ENCODE data around the gene HOXB2.

HOXB2 gene

GRCh38 chr17:48528936-48529682 lies 15.8 kb downstream of the HOXB2 start:
- H3K27ac ChIP-seq (ENCODE audit: low read depth, low read length), result no peak overlapping the region
- H3K4me1 ChIP-seq (ENCODE audit: control insufficient read depth, low read length), result no peaks in the 10 kb centered on the region
- H3K9me2 ChIP-seq (replicated peaks; ENCODE audit: control insufficient read depth, low read length), result no peaks in the 10 kb centered on the region
- no peaks in the 10 kb centered on the region; the same call in 1 of the 2 replicates for H4K20me1 ChIP-seq (ENCODE audit: control insufficient read depth, insufficient read depth, low read depth, low read length)
- peaks cover 3% of the 10 kb centered on the region; the same call in 1 of the 2 replicates for H3K27me3 ChIP-seq (ENCODE audit: control insufficient read depth, low read length)
- no peaks in the 10 kb centered on the region for H3K36me3 ChIP-seq (ENCODE audit: control insufficient read depth, low read length)
- no peak overlapping the region for H3K4me2 ChIP-seq (ENCODE audit: low read length)
- H3F3A ChIP-seq (ENCODE audit: control insufficient read depth, insufficient read depth), result no peaks in the 10 kb centered on the region
- TF ChIP-seq, protein P1, sequence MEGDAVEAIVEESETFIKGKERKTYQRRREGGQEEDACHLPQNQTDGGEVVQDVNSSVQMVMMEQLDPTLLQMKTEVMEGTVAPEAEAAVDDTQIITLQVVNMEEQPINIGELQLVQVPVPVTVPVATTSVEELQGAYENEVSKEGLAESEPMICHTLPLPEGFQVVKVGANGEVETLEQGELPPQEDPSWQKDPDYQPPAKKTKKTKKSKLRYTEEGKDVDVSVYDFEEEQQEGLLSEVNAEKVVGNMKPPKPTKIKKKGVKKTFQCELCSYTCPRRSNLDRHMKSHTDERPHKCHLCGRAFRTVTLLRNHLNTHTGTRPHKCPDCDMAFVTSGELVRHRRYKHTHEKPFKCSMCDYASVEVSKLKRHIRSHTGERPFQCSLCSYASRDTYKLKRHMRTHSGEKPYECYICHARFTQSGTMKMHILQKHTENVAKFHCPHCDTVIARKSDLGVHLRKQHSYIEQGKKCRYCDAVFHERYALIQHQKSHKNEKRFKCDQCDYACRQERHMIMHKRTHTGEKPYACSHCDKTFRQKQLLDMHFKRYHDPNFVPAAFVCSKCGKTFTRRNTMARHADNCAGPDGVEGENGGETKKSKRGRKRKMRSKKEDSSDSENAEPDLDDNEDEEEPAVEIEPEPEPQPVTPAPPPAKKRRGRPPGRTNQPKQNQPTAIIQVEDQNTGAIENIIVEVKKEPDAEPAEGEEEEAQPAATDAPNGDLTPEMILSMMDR (IDR thresholded peaks at IDR 0.05; ENCODE audit: low read depth, low read length, poor library complexity, severe bottlenecking), result no peak
- no peak for TF ChIP-seq EZH2phosphoT487 (IDR thresholded peaks at IDR 0.05; ENCODE audit: borderline replicate concordance, low read length)
- H3K4me3 ChIP-seq (ENCODE audit: low read length), result no peak overlapping the region
- no peaks in the 10 kb centered on the region for H3K79me2 ChIP-seq (ENCODE audit: control insufficient read depth, low read length)
- H3K9me3 ChIP-seq (ENCODE audit: control insufficient read depth, insufficient read depth, low read length), result no peaks in the 10 kb centered on the region

DNA sequence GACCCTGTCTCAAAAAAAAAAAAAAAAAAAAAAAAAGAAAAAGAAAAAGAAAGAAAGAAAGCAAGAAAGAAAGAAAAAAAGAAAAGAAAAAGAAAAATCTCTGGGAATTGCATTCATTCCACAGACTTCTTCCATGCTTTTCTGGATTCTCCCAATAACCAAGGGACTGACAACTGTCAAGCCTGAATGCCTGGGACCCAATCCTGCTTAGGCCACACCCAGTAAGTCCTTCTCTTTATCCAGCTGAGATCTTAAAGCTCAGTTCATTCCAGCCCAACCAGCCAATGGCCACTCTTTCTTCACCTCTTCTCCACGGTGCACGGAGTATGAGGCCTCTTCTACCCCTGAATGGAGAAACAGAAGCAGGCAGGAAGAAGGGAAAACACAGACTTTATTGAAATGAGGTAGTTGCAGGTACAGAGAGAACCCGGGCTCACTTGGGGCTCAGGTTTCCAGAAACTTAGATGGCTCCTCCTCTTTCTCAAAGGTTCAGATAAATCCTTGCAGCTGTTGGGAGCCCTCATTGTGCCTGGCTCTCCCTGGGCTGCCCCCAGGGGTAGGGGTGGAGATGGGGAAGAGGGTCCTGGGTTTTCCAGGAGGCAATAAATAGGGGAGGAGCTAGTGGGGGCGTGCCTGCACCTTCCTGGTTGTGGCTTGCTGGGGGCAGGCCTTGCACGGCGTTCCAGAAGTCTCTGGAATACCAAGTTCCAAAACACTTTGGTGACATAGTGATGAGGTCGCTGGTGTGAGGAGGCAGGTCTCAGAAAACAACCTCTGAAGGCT lies 16.6 kb downstream of the HOXB2 start:
- Histone ChIP-seq H3K27me3 (ENCODE audit: control insufficient read depth, low read length) (peaks cover 11% of the 10 kb centered on the region; the same call in 1 of the 2 replicates), H3K9me2 (replicated peaks; ENCODE audit: control insufficient read depth, low read length) (no peaks in the 10 kb centered on the region), H3K4me1 (ENCODE audit: control insufficient read depth, low read length) (no peaks in the 10 kb centered on the region), H3K4me3 (ENCODE audit: low read length) (no peak overlapping the region), H3K9me3 (ENCODE audit: control insufficient read depth, insufficient read depth, low read length) (no peaks in the 10 kb centered on the region), H3K4me2 (ENCODE audit: low read length) (no peak overlapping the region), H3F3A (ENCODE audit: control insufficient read depth, insufficient read depth) (no peaks in the 10 kb centered on the region), H4K20me1 (ENCODE audit: control insufficient read depth, insufficient read depth, low read depth, low read length) (no peaks in the 10 kb centered on the region; the same call in 1 of the 2 replicates), H3K36me3 (ENCODE audit: control insufficient read depth, low read length) (no peaks in the 10 kb centered on the region), H3K79me2 (ENCODE audit: control insufficient read depth, low read length) (no peaks in the 10 kb centered on the region), H3K27ac (ENCODE audit: low read depth, low read length) (no peak overlapping the region)
- TF ChIP-seq, protein P1 (IDR thresholded peaks at IDR 0.05; ENCODE audit: low read depth, low read length, poor library complexity, severe bottlenecking), result no peak
- TF ChIP-seq EZH2phosphoT487 (IDR thresholded peaks at IDR 0.05; ENCODE audit: borderline replicate concordance, low read length), result no peak

DNA sequence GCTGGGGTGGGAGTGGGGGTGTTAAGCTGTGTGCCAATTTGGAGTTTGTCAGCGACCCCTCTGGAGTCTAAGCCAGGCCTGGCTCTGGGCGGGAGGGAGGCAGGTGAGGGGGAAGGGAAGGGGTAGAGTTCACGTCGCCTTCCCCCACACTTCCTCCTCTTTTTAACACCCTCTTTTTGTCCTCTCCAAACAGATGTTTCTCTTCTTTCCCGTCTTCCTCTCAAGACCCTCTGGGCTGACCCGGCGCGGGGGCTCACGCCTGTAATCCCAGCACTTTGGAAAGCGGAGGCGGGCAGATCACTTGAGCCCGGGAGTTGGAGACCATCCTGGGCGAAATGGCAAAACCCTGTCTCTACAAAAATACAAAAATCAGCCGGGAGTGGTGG lies 17.4 kb downstream of the HOXB2 start:
- Histone ChIP-seq H3K27me3 (ENCODE audit: control insufficient read depth, low read length) (peaks cover 17% of the 10 kb centered on the region; the same call in 1 of the 2 replicates), H3F3A (ENCODE audit: control insufficient read depth, insufficient read depth) (no peaks in the 10 kb centered on the region), H3K9me3 (ENCODE audit: control insufficient read depth, insufficient read depth, low read length) (no peaks in the 10 kb centered on the region), H3K4me1 (ENCODE audit: control insufficient read depth, low read length) (no peaks in the 10 kb centered on the region), H4K20me1 (ENCODE audit: control insufficient read depth, insufficient read depth, low read depth, low read length) (no peaks in the 10 kb centered on the region; the same call in 1 of the 2 replicates), H3K36me3 (ENCODE audit: control insufficient read depth, low read length) (no peaks in the 10 kb centered on the region), H3K4me2 (ENCODE audit: low read length) (no peak overlapping the region), H3K79me2 (ENCODE audit: control insufficient read depth, low read length) (no peaks in the 10 kb centered on the region), H3K27ac (ENCODE audit: low read depth, low read length) (no peak overlapping the region), H3K9me2 (replicated peaks; ENCODE audit: control insufficient read depth, low read length) (no peaks in the 10 kb centered on the region), H3K4me3 (ENCODE audit: low read length) (no peak overlapping the region)
- TF ChIP-seq EZH2phosphoT487 (IDR thresholded peaks at IDR 0.05; ENCODE audit: borderline replicate concordance, low read length), result no peak
- TF ChIP-seq, protein P1 (IDR thresholded peaks at IDR 0.05; ENCODE audit: low read depth, low read length, poor library complexity, severe bottlenecking), result no peak

Measured in DOHH2 (cell line).